Liver (tissue), 9 donors: ENCODE results near the gene CUEDC1. TPM values are rescaled to one million over a fixed set of nuclear protein-coding genes. Genes with fewer than 3 reads are reported as not detected.

Experiments
- DNase-seq: peaks from one replicate; pipeline ENCODE4 v3.0.0-alpha.2; 2017; ENCODE audit warnings: low spot score
- H3K27ac ChIP-seq, 2 donors: one replicate each; pipeline ENCODE4 v1.7.0; 2013; ENCODE audit warnings: inconsistent platforms in 2 of 2, low read length in 2 of 2, control low read depth in 1 of 2, low read depth in 1 of 2, mild to moderate bottlenecking in 1 of 2
- H3K27me3 ChIP-seq, 4 donors: one replicate each; pipeline versions ENCODE4 v1.6.1 to v1.7.0; 2013; ENCODE audit warnings: low read length in 3 of 4, inconsistent platforms in 1 of 4, mild to moderate bottlenecking in 1 of 4, moderate library complexity in 1 of 4; ENCODE audit not compliant: control insufficient read depth in 4 of 4, insufficient read depth in 4 of 4
- H3K36me3 ChIP-seq, 4 donors: one replicate each; pipeline versions ENCODE4 v1.6.1 to v1.7.0; 2013; ENCODE audit warnings: low read length in 3 of 4, mild to moderate bottlenecking in 3 of 4, low read depth in 1 of 4, moderate library complexity in 1 of 4; ENCODE audit not compliant: control insufficient read depth in 4 of 4, insufficient read depth in 3 of 4
- H3K4me1 ChIP-seq, 4 donors: one replicate each; pipeline versions ENCODE4 v1.6.1 to v1.7.0; 2013; ENCODE audit warnings: low read length in 3 of 4, mild to moderate bottlenecking in 3 of 4, moderate library complexity in 1 of 4; ENCODE audit not compliant: control insufficient read depth in 4 of 4, insufficient read depth in 4 of 4
- H3K4me3 ChIP-seq, 3 donors: one replicate each; pipeline versions ENCODE4 v1.6.1 to v1.7.0; 2013; ENCODE audit warnings: low read length in 3 of 3, control low read depth in 1 of 3, low read depth in 1 of 3, mild to moderate bottlenecking in 1 of 3
- H3K9ac ChIP-seq, 2 donors: one replicate each; pipeline ENCODE4 v1.7.0; 2013; ENCODE audit warnings: low read length in 2 of 2, mild to moderate bottlenecking in 2 of 2, moderate library complexity in 2 of 2, control low read depth in 1 of 2, low read depth in 1 of 2
- H3K9me3 ChIP-seq, 4 donors: one replicate each; pipeline versions ENCODE4 v1.6.1 to v1.7.0; 2013; ENCODE audit warnings: low read length in 3 of 4; ENCODE audit not compliant: control insufficient read depth in 4 of 4
- EGR1 ChIP-seq, 2 donors: IDR thresholded peaks; 2 replicates each; pipeline ENCODE4 v1.6.1; 2016 to 2018; ENCODE audit warnings: antibody characterized with exemption in 2 of 2, low read depth in 2 of 2
- FOXA1 ChIP-seq: IDR thresholded peaks from 2 replicates; pipeline ENCODE4 v1.6.1; 2016; ENCODE audit warnings: antibody characterized with exemption
- FOXA2 ChIP-seq: IDR thresholded peaks from 2 replicates; pipeline ENCODE4 v1.6.1; 2016; ENCODE audit warnings: antibody characterized with exemption
- GABPA ChIP-seq, 2 donors: IDR thresholded peaks in 1 of 2; conservative IDR thresholded peaks in 1 of 2; 2 replicates each; pipeline ENCODE4 v1.6.1; 2016; ENCODE audit warnings: antibody characterized with exemption in 2 of 2, mild to moderate bottlenecking in 1 of 2, moderate library complexity in 1 of 2
- HNF4A ChIP-seq, 2 donors: conservative IDR thresholded peaks; 2 replicates each; pipeline ENCODE4 v1.6.1; 2016; ENCODE audit warnings: antibody characterized with exemption in 2 of 2, mild to moderate bottlenecking in 2 of 2
- HNF4G ChIP-seq: IDR thresholded peaks from 2 replicates; pipeline ENCODE4 v1.6.1; 2016; ENCODE audit warnings: antibody characterized with exemption
- JUND ChIP-seq, 2 donors: IDR thresholded peaks; 2 replicates each; pipeline ENCODE4 v1.6.1; 2016; ENCODE audit warnings: antibody characterized with exemption in 2 of 2
- NR2F2 ChIP-seq: IDR thresholded peaks from 2 replicates; pipeline ENCODE4 v1.6.1; 2016; ENCODE audit warnings: antibody characterized with exemption
- RXRA ChIP-seq, 2 donors: IDR thresholded peaks; 2 replicates each; pipeline ENCODE4 v1.6.1; 2017 to 2018; ENCODE audit warnings: antibody characterized with exemption in 2 of 2, mild to moderate bottlenecking in 1 of 2
- SP1 ChIP-seq: IDR thresholded peaks from 2 replicates; pipeline ENCODE4 v1.6.1; 2018; ENCODE audit warnings: antibody characterized with exemption, mild to moderate bottlenecking
- TAF1 ChIP-seq: conservative IDR thresholded peaks from 2 replicates; pipeline ENCODE4 v1.6.1; 2016; ENCODE audit warnings: antibody characterized with exemption, mild to moderate bottlenecking
- WGBS: extraction: QIAGEN DNeasy Blood & Tissue Kit; methylation state at CpG from one replicate; pipeline ENCODE4 v1.1.7; 2013; 5-methylcytosine and 5-hydroxymethylcytosine counted together
- polyA plus RNA-seq, 2 donors: library from polyadenylated mRNA; stranded (reverse) in 1 of 2; unstranded in 1 of 2; fragments of 200-250 nt in 1 of 2; fragments of >200 nt in 1 of 2; fragmentation: Nextera tagmentation in 1 of 2; extraction: Ambion mirVana in 1 of 2; gene quantifications; one replicate each; pipeline versions ENCODE4 v1.2.1 to v1.2.3, GENCODE V29; 2013 to 2015
- total RNA-seq, 2 donors: library from RNA; depleted of rRNA; stranded (reverse); fragments of >200 nt; gene quantifications; one replicate each; pipeline ENCODE4 v1.2.3, GENCODE V29; 2014
- TF ChIP-seq, protein P1 (sequence below): IDR thresholded peaks from 2 replicates; pipeline ENCODE4 v1.6.1; 2016; ENCODE audit warnings: antibody characterized with exemption
- TF ChIP-seq, protein P2 (sequence below): fragments of 150-350 bp; IDR thresholded peaks from 2 replicates; pipeline ENCODE4 v1.5.1; 2017; ENCODE audit warnings: improper control_type of control experiment, low read depth, low read length; ENCODE audit not compliant: missing input control
- TF ChIP-seq, protein P3 (sequence below): IDR thresholded peaks from 2 replicates; pipeline ENCODE4 v1.6.1; 2016; ENCODE audit warnings: antibody characterized with exemption
- TF ChIP-seq, protein P4 (sequence below): IDR thresholded peaks from 2 replicates; pipeline ENCODE4 v1.6.1; 2016; ENCODE audit warnings: antibody characterized with exemption, mild to moderate bottlenecking
- donor health status: healthy.
- donor health status: healthy.
- donor health status: healthy.
- donor health status: healthy.
- donor health status: healthy.

CUEDC1 gene
- total and polyA plus RNA-seq, 4 donors = 2.6 to 4.9 (median 3.4) TPM

DNA sequence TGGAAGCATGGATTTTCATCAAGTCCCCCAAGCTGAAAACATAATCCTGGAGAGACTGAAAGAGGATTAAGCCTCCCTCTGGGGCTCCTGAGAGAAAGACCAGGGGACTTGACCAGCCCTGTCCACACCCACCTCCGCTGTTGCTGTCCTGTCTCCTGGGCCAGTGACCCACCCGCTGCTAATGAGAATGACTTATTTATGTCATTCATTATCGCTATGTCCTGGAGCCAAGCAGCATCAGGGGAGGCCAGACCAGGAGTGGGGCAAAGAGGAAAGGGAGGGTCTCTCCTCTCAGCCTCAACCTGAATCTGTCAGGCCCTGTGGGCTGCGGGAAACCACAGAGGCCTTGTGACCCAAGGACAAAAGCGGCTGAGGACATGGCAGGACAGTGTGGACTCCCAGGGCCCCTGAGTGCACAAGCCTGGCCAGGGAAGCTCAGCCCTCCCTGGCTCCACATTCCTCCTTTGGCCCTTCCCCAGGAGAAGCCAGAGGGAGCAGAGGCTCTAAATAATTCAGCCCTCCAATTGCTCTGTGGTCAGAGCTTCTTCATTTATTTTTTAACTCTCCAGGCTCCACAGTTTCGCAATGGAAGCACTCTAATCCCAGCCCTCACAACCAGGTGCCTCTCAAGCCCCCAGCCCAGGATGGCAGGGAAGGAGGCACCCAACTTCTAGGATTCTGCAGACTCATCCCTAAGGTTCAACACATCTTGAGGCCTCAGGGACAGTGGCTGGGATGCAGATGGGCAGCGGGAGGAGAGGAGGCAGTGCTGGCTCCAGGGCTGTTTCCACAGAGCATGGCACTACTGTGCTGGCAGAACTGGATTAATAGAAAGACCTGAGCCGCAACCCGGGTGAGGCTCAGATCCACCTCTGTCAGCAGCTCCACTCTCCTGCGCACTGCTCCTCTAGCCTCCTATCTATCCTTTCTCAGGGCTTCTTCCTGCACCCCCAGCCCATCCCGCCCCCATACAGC lies 19.1 kb downstream of the CUEDC1 start:
- Histone ChIP-seq H3K4me1 (peaks cover 0 to 6% (median 2%) of the 10 kb centered on the region in 4 donors), H3K9me3 (no peaks in the 10 kb centered on the region), H3K27ac (peak overlapping the region; percentile 69 to 71), H3K9ac (no peak overlapping the region), H3K27me3 (no peaks in the 10 kb centered on the region), H3K36me3 (no peaks in the 10 kb centered on the region), H3K4me3 (no peak overlapping the region)
- TF ChIP-seq HNF4A (conservative IDR thresholded peaks at IDR 0.05) (no peak), RXRA (IDR thresholded peaks at IDR 0.05) (peak; percentile 24 to 50), FOXA1 (no peak)
- WGBS = 83% methylated on average over 11 of the region's 11 CpGs
- DNase-seq = no peak

DNA sequence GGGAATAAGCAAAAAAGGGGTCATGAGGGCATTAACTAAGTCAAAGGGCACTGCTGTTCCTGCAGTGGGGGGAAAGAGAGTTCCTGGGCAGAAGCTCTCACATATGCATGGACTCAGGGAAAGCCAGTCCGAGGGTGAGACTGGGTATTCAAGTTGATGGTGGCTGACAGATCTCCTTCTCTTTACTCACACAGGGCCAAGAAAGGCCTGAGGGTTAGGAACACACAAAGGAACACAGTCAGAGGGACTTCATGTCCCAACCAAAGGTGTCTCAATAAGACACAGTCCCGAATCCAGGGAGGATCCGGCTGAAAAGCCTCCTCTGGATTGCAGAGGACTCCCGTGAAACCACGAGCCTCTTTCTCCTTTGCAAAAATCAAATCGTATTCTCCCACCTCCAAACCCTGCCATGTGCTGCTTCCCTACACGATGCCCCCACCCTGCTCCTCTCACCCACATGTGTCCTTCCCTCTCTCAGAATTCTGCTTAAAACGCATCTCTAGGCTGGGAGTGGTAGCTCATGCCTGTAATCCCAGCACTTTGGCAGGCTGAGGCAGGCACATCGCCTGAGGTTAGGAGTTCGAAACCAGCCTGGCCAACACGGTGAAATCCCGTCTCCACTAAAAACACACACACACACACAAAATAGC lies 23.6 kb downstream of the CUEDC1 start:
- H3K9me3 ChIP-seq = no peaks in the 10 kb centered on the region
- H3K9ac ChIP-seq = no peak overlapping the region
- 93% methylated on average over 12 of the region's 12 CpGs for WGBS
- H3K27me3 ChIP-seq = no peaks in the 10 kb centered on the region
- no peak overlapping the region for H3K4me3 ChIP-seq
- H3K4me1 ChIP-seq = peaks cover 0 to 6% (median 0%) of the 10 kb centered on the region in 4 donors
- no peaks in the 10 kb centered on the region for H3K36me3 ChIP-seq
- no peak for DNase-seq
- TF ChIP-seq SP1 = no peak
- no peak for TF ChIP-seq HNF4G
- TF ChIP-seq HNF4A (conservative IDR thresholded peaks at IDR 0.05) = no peak
- no peak for TF ChIP-seq FOXA2
- TF ChIP-seq GABPA (IDR thresholded peaks at IDR 0.05 in 1 of 2, conservative IDR thresholded peaks at IDR 0.05 in 1 of 2) = no peak
- no peak for TF ChIP-seq TAF1
- no peak for TF ChIP-seq EGR1 (IDR thresholded peaks at IDR 0.05; ENCODE audit: low read depth in 2 of 2)
- TF ChIP-seq, protein P1, sequence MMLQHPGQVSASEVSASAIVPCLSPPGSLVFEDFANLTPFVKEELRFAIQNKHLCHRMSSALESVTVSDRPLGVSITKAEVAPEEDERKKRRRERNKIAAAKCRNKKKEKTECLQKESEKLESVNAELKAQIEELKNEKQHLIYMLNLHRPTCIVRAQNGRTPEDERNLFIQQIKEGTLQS = no peak
- TF ChIP-seq, protein P2, sequence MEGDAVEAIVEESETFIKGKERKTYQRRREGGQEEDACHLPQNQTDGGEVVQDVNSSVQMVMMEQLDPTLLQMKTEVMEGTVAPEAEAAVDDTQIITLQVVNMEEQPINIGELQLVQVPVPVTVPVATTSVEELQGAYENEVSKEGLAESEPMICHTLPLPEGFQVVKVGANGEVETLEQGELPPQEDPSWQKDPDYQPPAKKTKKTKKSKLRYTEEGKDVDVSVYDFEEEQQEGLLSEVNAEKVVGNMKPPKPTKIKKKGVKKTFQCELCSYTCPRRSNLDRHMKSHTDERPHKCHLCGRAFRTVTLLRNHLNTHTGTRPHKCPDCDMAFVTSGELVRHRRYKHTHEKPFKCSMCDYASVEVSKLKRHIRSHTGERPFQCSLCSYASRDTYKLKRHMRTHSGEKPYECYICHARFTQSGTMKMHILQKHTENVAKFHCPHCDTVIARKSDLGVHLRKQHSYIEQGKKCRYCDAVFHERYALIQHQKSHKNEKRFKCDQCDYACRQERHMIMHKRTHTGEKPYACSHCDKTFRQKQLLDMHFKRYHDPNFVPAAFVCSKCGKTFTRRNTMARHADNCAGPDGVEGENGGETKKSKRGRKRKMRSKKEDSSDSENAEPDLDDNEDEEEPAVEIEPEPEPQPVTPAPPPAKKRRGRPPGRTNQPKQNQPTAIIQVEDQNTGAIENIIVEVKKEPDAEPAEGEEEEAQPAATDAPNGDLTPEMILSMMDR = no peak
- H3K27ac ChIP-seq = no peak overlapping the region

DNA sequence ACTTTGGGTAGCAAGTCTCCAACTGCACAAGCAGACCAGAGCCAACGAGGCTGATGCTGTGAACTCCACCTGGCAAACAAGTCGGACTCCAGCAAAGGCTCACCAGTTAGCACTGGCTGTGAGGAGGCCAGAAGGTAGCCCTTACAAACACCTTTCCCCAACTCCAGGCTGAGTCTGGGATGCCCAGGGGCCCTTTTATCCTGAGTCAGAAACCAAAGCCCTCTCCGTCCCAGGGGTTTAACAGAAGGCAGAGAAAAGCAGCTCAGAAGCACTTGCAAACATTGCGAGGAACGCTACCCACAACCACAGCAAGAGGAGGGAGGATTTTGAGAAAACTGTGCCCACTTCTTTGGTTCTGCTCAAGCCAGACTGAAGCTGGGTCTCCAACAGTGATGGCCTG lies 25.0 kb downstream of the CUEDC1 start:
- Histone ChIP-seq H3K27me3 (no peaks in the 10 kb centered on the region), H3K9me3 (no peaks in the 10 kb centered on the region), H3K9ac (no peak overlapping the region), H3K27ac (no peak overlapping the region), H3K4me1 (no peaks in the 10 kb centered on the region), H3K36me3 (no peaks in the 10 kb centered on the region), H3K4me3 (no peak overlapping the region)
- WGBS = 95% methylated on average over 5 of the region's 5 CpGs
- no peak for DNase-seq
- no peak for TF ChIP-seq FOXA1
- no peak for TF ChIP-seq EGR1 (IDR thresholded peaks at IDR 0.05; ENCODE audit: low read depth in 2 of 2)
- TF ChIP-seq SP1 = no peak
- TF ChIP-seq, protein P2 = no peak
- TF ChIP-seq, protein P3, sequence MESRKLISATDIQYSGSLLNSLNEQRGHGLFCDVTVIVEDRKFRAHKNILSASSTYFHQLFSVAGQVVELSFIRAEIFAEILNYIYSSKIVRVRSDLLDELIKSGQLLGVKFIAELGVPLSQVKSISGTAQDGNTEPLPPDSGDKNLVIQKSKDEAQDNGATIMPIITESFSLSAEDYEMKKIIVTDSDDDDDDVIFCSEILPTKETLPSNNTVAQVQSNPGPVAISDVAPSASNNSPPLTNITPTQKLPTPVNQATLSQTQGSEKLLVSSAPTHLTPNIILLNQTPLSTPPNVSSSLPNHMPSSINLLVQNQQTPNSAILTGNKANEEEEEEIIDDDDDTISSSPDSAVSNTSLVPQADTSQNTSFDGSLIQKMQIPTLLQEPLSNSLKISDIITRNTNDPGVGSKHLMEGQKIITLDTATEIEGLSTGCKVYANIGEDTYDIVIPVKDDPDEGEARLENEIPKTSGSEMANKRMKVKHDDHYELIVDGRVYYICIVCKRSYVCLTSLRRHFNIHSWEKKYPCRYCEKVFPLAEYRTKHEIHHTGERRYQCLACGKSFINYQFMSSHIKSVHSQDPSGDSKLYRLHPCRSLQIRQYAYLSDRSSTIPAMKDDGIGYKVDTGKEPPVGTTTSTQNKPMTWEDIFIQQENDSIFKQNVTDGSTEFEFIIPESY = no peak
- no peak for TF ChIP-seq JUND (IDR thresholded peaks at IDR 0.05)
- TF ChIP-seq HNF4G = no peak
- no peak for TF ChIP-seq NR2F2
- TF ChIP-seq GABPA (IDR thresholded peaks at IDR 0.05 in 1 of 2, conservative IDR thresholded peaks at IDR 0.05 in 1 of 2) = no peak
- TF ChIP-seq, protein P4, sequence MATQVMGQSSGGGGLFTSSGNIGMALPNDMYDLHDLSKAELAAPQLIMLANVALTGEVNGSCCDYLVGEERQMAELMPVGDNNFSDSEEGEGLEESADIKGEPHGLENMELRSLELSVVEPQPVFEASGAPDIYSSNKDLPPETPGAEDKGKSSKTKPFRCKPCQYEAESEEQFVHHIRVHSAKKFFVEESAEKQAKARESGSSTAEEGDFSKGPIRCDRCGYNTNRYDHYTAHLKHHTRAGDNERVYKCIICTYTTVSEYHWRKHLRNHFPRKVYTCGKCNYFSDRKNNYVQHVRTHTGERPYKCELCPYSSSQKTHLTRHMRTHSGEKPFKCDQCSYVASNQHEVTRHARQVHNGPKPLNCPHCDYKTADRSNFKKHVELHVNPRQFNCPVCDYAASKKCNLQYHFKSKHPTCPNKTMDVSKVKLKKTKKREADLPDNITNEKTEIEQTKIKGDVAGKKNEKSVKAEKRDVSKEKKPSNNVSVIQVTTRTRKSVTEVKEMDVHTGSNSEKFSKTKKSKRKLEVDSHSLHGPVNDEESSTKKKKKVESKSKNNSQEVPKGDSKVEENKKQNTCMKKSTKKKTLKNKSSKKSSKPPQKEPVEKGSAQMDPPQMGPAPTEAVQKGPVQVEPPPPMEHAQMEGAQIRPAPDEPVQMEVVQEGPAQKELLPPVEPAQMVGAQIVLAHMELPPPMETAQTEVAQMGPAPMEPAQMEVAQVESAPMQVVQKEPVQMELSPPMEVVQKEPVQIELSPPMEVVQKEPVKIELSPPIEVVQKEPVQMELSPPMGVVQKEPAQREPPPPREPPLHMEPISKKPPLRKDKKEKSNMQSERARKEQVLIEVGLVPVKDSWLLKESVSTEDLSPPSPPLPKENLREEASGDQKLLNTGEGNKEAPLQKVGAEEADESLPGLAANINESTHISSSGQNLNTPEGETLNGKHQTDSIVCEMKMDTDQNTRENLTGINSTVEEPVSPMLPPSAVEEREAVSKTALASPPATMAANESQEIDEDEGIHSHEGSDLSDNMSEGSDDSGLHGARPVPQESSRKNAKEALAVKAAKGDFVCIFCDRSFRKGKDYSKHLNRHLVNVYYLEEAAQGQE = no peak
